Stomach (tissue), 9 donors: Measurements from ENCODE around the gene KRT7. TPM values are rescaled to one million over a fixed set of nuclear protein-coding genes. Genes with fewer than 3 reads are reported as not detected.

Source experiments
- DNase-seq, 2 donors: peaks; one replicate each; pipeline versions ENCODE4 v3.0.0 to v3.0.0-alpha.2; 2013 to 2019
- H3K27ac ChIP-seq, 5 donors: fragments of 200-600 bp in 4 of 5; sonication (generic) in 4 of 5; one replicate each; pipeline ENCODE4 v1.5.1; 2013 to 2019; ENCODE audit warnings: mild to moderate bottlenecking in 1 of 5, moderate library complexity in 1 of 5
- H3K27me3 ChIP-seq, 3 donors: fragments of 200-600 bp; sonication (generic); one replicate each; pipeline ENCODE4 v1.5.1; 2017 to 2019; ENCODE audit warnings: mixed run types in 1 of 3
- H3K36me3 ChIP-seq, 4 donors: fragments of 200-600 bp; sonication (generic); 1 replicate in 3 of 4; 2 replicates in 1 of 4; pipeline ENCODE4 v1.5.1; 2016 to 2019
- H3K4me1 ChIP-seq, 4 donors: fragments of 200-600 bp; sonication (generic); one replicate each; pipeline ENCODE4 v1.5.1; 2016 to 2019
- H3K4me3 ChIP-seq, 4 donors: fragments of 200-600 bp; sonication (generic) in 3 of 4; one replicate each; pipeline ENCODE4 v1.5.1; 2016 to 2019; ENCODE audit warnings: mild to moderate bottlenecking in 1 of 4
- H3K9me3 ChIP-seq, 4 donors: fragments of 200-600 bp; sonication (generic); one replicate each; pipeline ENCODE4 v1.5.1; 2016 to 2019
- EP300 ChIP-seq: sonication (generic); formaldehyde crosslinking; IDR thresholded peaks from one replicate; pipeline ENCODE4 v1.6.1; 2017; ENCODE audit warnings: antibody characterized with exemption
- POLR2A ChIP-seq, 4 donors: fragments of 450-650 bp; IDR thresholded peaks; one replicate each; pipeline ENCODE4 v1.6.1; 2016; ENCODE audit warnings: antibody characterized with exemption in 4 of 4, control low read depth in 2 of 4, mild to moderate bottlenecking in 1 of 4, moderate library complexity in 1 of 4
- POLR2AphosphoS5 ChIP-seq, 3 donors: sonication (generic); formaldehyde crosslinking; IDR thresholded peaks; one replicate each; pipeline ENCODE4 v1.6.1; 2016; ENCODE audit warnings: antibody characterized with exemption in 3 of 3
- WGBS, 5 donors: extraction: QIAGEN DNeasy Blood & Tissue Kit in 3 of 5; methylation state at CpG; one replicate each; pipeline versions ENCODE4 v1.1.5 to v1.1.7; 2013 to 2018; 5-methylcytosine and 5-hydroxymethylcytosine counted together
- intact Hi-C: fragments of 100-400 bp; cut with DNase I; formaldehyde crosslinking; loops from one replicate; pipeline ENCODE4 v1.15.1; 2023; ENCODE audit warnings: low total_unique reads
- polyA plus RNA-seq, 3 donors: library from polyadenylated mRNA; stranded (reverse); fragments of 200-250 nt; gene quantifications; one replicate each; pipeline ENCODE4 v1.2.3, GENCODE V29; 2013
- total RNA-seq, 5 donors: library from RNA; depleted of rRNA; stranded (reverse); fragments of >200 nt; gene quantifications; one replicate each; pipeline versions ENCODE4 v1.1.0 to v1.2.3, GENCODE V29; 2014 to 2016
- TF ChIP-seq, protein P1 (sequence below), 7 experiments: fragments of 450-650 bp in 4 of 7; fragments of 200-600 bp in 3 of 7; sonication (generic) in 3 of 7; IDR thresholded peaks; one replicate each; pipeline ENCODE4 v1.5.1; 2016 to 2019; ENCODE audit warnings: antibody characterized with exemption in 7 of 7, control low read depth in 2 of 7, mild to moderate bottlenecking in 1 of 7
- donor health status: healthy with polysubstance abuse.
- donor health status: Bipolar disorder and iron deficiency.
- donor health status: healthy.

KRT7 gene
- total and polyA plus RNA-seq, 8 donors: 6.4 to 214 (median 117) TPM; not detected in 2

DNA sequence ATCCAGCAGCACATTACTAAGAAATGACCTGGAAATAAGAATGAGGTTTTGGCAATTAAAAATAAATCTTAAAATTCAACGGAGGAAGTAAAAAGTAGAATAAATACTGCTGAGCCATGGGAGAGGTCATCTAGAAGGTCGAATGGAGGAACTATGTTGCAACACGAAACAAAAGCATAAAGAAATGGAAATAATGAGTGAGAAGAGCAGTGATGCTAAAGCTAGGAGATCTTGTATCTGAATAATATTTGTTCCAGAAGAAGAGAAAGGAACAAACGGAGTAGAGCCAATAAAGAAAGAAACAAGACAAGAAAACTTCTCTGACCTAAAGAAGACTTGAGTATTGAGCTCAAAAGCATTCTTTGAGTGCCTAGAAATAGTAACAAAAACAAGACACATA, 6.6 kb upstream of the KRT7 start:
- DNase-seq: no peak
- intact Hi-C loops: no loop called here
- H3K27ac ChIP-seq: no peak overlapping the region
- peaks cover 0 to 33% (median 0%) of the 10 kb centered on the region in 3 donors for H3K27me3 ChIP-seq
- no peak for TF ChIP-seq EP300
- no peak for TF ChIP-seq POLR2A (IDR thresholded peaks at IDR 0.05)
- no peak for TF ChIP-seq POLR2AphosphoS5 (IDR thresholded peaks at IDR 0.05)
- TF ChIP-seq, protein P1, sequence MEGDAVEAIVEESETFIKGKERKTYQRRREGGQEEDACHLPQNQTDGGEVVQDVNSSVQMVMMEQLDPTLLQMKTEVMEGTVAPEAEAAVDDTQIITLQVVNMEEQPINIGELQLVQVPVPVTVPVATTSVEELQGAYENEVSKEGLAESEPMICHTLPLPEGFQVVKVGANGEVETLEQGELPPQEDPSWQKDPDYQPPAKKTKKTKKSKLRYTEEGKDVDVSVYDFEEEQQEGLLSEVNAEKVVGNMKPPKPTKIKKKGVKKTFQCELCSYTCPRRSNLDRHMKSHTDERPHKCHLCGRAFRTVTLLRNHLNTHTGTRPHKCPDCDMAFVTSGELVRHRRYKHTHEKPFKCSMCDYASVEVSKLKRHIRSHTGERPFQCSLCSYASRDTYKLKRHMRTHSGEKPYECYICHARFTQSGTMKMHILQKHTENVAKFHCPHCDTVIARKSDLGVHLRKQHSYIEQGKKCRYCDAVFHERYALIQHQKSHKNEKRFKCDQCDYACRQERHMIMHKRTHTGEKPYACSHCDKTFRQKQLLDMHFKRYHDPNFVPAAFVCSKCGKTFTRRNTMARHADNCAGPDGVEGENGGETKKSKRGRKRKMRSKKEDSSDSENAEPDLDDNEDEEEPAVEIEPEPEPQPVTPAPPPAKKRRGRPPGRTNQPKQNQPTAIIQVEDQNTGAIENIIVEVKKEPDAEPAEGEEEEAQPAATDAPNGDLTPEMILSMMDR (IDR thresholded peaks at IDR 0.05): no peak
- H3K9me3 ChIP-seq: peaks cover 0 to 4% (median 0%) of the 10 kb centered on the region in 4 donors
- no peak overlapping the region for H3K4me3 ChIP-seq
- WGBS, 5 donors: 59 to 76% (median 66%) methylated on average over 4 of the region's 4 CpGs
- H3K36me3 ChIP-seq: no peaks in the 10 kb centered on the region
- peaks cover 0 to 24% (median 18%) of the 10 kb centered on the region in 4 donors for H3K4me1 ChIP-seq

DNA sequence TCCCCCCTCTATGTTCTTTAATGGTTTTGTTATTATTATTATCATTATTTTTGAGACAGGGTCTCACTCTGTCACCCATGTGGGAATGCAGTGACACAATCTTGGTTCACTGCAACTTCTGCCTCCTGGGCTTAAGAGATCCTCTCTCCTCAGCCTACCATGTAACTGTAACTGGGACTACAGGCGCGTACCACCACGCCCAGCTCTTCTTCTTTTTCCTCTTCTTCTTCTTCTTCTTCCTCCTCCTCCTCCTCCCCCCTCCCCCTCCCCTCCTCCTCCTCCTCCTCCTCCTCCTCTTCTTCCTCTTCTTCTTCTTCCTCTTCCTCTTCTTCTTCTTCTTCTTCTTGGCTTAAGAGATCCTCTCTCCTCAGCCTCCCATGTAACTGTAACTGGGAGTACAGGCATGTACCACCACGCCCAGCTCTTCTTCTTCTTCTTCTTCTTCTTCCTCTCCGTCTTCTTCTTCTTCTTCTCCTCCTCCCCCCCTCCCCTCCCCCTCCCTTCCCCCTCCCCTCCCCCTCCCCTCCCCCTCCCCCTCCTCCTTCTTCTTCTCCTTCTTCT, 5.4 kb upstream of the KRT7 start:
- no peak overlapping the region for H3K4me3 ChIP-seq
- H3K27me3 ChIP-seq: peaks cover 0 to 34% (median 7%) of the 10 kb centered on the region in 3 donors
- intact Hi-C loops: no loop called here
- WGBS, 5 donors: 64 to 83% (median 76%) methylated on average over 5 of the region's 5 CpGs
- peaks cover 7 to 28% (median 25%) of the 10 kb centered on the region in 4 donors for H3K4me1 ChIP-seq
- H3K36me3 ChIP-seq: no peaks in the 10 kb centered on the region
- DNase-seq: no peak
- no peak for TF ChIP-seq POLR2A (IDR thresholded peaks at IDR 0.05)
- TF ChIP-seq EP300: no peak
- TF ChIP-seq POLR2AphosphoS5 (IDR thresholded peaks at IDR 0.05): no peak
- TF ChIP-seq, protein P1 (IDR thresholded peaks at IDR 0.05): no peak
- peaks cover 0 to 4% (median 0%) of the 10 kb centered on the region in 4 donors for H3K9me3 ChIP-seq
- no peak overlapping the region for H3K27ac ChIP-seq

DNA sequence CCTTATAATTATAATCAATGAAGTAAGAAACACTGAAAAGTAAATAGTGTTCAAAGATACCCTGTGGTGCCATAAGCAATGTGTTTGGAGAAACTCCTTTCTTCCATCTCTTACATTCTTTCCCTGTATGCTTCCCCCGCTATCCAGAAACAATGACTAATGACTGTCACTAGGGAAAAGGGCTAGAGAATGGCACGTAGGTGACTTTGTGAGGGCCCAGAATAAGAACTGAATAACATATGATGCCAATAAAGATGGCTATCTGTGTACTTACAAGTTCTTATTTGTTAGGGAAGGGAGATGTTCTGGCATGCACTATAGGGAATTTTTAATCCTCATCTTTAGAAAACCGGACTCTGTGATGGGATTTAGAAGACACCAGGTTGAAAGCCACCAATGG, 4.7 kb upstream of the KRT7 start:
- Histone ChIP-seq H3K36me3 (no peaks in the 10 kb centered on the region), H3K27me3 (peaks cover 0 to 38% (median 13%) of the 10 kb centered on the region in 3 donors), H3K4me3 (no peak overlapping the region), H3K4me1 (peaks cover 13 to 35% (median 31%) of the 10 kb centered on the region in 4 donors), H3K27ac (no peak overlapping the region), H3K9me3 (peaks cover 0 to under 1% (median 0%) of the 10 kb centered on the region in 4 donors)
- no peak for DNase-seq
- 48 to 76% (median 70%) methylated on average over 3 of the region's 3 CpGs for WGBS, 5 donors
- intact Hi-C loops: no loop called here
- no peak for TF ChIP-seq POLR2A (IDR thresholded peaks at IDR 0.05)
- no peak for TF ChIP-seq EP300
- TF ChIP-seq, protein P1 (IDR thresholded peaks at IDR 0.05): no peak
- no peak for TF ChIP-seq POLR2AphosphoS5 (IDR thresholded peaks at IDR 0.05)

DNA sequence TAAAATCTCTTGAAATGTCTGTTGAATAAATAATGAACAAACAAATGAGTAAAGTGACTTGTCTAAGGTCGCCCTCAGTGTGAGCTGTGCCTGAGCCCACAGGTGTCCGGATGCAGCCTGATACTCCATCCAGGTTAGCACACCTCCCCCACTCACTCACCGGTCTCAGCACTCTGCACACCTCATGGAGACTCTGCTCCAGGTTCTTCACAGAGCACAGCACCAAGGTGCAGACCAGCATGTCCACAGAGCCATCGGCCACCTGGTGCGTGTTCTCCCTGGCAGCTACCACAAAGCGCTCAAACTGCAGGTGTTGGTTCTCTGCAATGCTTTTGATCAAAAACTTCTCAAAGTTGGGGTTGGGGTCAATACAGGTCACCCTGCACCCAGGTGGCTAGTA, 4.1 kb upstream of the KRT7 start:
- Histone ChIP-seq H3K4me3 (no peak overlapping the region), H3K4me1 (peaks cover 17 to 41% (median 36%) of the 10 kb centered on the region in 4 donors), H3K36me3 (no peaks in the 10 kb centered on the region), H3K27me3 (peaks cover 0 to 43% (median 19%) of the 10 kb centered on the region in 3 donors), H3K9me3 (no peaks in the 10 kb centered on the region), H3K27ac (no peak overlapping the region)
- intact Hi-C loops: no loop called here
- WGBS, 5 donors: 87 to 97% (median 96%) methylated on average over 6 of the region's 6 CpGs
- DNase-seq: no peak
- TF ChIP-seq POLR2AphosphoS5 (IDR thresholded peaks at IDR 0.05) (no peak), POLR2A (IDR thresholded peaks at IDR 0.05) (no peak), EP300 (no peak)
- TF ChIP-seq, protein P1 (IDR thresholded peaks at IDR 0.05): no peak
